ENCODE results near the gene FZD7. TPM values are rescaled to one million over a fixed set of nuclear protein-coding genes. Genes with fewer than 3 reads are reported as not detected.

Gene FZD7
- total and polyA plus RNA-seq, 4 donors = 3.9 to 31.7 (median 8.3) TPM

DNA sequence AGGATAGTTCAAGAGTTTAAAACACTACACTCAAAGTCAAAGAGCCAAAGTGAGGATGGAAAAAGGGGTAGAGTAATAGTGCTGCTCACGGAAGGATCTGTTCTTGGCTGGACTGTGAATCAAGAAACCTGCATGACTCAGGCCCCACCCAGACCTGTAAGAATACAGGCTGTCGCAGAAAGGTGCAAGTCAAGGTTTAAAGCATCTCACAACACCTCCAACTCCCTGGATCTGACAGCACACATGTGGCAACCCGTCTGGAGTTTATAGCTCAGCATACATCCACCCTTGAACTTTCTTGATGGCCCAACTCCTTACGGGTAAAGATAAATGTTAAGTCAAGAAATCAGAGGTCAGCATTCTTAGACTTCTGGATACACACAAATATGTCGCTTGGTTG is 45.7 kb downstream of the FZD7 start:
- WGBS, 2 donors = 82 to 87% methylated on average over 5 of the region's 5 CpGs
- no peaks in the 10 kb centered on the region for H3K36me3 ChIP-seq (ENCODE audit: control insufficient read depth in 4 of 4, insufficient read depth in 4 of 4, low read length in 4 of 4)
- no peaks in the 10 kb centered on the region for H3K9me3 ChIP-seq (ENCODE audit: control insufficient read depth in 4 of 4, insufficient read depth in 3 of 4, low read length in 3 of 4)
- DNase-seq (no peak), ATAC-seq (ENCODE audit: insufficient read depth, low FRiP score) (no peak)
- H3K9ac ChIP-seq (ENCODE audit: insufficient read depth in 1 of 2, low read length in 2 of 2) = no peak overlapping the region
- no peak overlapping the region for H3K27ac ChIP-seq (ENCODE audit: low read depth in 1 of 2, low read length in 1 of 2)
- TF ChIP-seq, protein P1, sequence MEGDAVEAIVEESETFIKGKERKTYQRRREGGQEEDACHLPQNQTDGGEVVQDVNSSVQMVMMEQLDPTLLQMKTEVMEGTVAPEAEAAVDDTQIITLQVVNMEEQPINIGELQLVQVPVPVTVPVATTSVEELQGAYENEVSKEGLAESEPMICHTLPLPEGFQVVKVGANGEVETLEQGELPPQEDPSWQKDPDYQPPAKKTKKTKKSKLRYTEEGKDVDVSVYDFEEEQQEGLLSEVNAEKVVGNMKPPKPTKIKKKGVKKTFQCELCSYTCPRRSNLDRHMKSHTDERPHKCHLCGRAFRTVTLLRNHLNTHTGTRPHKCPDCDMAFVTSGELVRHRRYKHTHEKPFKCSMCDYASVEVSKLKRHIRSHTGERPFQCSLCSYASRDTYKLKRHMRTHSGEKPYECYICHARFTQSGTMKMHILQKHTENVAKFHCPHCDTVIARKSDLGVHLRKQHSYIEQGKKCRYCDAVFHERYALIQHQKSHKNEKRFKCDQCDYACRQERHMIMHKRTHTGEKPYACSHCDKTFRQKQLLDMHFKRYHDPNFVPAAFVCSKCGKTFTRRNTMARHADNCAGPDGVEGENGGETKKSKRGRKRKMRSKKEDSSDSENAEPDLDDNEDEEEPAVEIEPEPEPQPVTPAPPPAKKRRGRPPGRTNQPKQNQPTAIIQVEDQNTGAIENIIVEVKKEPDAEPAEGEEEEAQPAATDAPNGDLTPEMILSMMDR (IDR thresholded peaks at IDR 0.05; ENCODE audit: control extremely low read depth, extremely low read depth) = no peak
- H3K27me3 ChIP-seq (ENCODE audit: control insufficient read depth in 3 of 3, insufficient read depth in 3 of 3, low read length in 2 of 3) = no peaks in the 10 kb centered on the region
- H3K4me3 ChIP-seq = no peak overlapping the region
- peaks cover 0 to 7% (median 4%) of the 10 kb centered on the region in 5 donors for H3K4me1 ChIP-seq (ENCODE audit: control insufficient read depth in 5 of 5, insufficient read depth in 5 of 5, low read length in 5 of 5)

DNA sequence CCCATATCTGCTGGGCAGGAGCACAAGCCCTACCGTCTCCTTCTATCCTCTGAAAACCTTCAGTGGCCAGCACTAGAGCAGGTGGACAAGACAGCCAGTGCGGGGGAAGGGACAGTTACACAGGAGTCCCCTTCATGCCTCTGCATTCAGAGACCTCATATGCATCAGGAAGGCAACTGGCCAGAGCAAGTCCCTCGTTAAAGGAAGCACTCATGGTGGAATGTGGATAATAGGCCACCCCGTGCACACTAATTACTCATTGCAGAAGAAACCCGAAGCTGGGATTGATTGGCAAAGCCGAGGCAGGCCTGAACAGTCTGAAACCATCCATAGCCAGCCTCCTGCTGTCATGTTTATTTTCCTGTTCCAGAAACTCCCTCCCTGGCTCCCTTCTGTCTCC is 50.6 kb downstream of the FZD7 start:
- Histone ChIP-seq H3K4me3 (no peak overlapping the region), H3K9me3 (ENCODE audit: control insufficient read depth in 4 of 4, insufficient read depth in 3 of 4, low read length in 3 of 4) (no peaks in the 10 kb centered on the region), H3K27ac (ENCODE audit: low read depth in 1 of 2, low read length in 1 of 2) (no peak overlapping the region), H3K36me3 (ENCODE audit: control insufficient read depth in 4 of 4, insufficient read depth in 4 of 4, low read length in 4 of 4) (no peaks in the 10 kb centered on the region), H3K4me1 (ENCODE audit: control insufficient read depth in 5 of 5, insufficient read depth in 5 of 5, low read length in 5 of 5) (peaks cover 0 to 20% (median 4%) of the 10 kb centered on the region in 5 donors), H3K27me3 (ENCODE audit: control insufficient read depth in 3 of 3, insufficient read depth in 3 of 3, low read length in 2 of 3) (no peaks in the 10 kb centered on the region), H3K9ac (ENCODE audit: insufficient read depth in 1 of 2, low read length in 2 of 2) (no peak overlapping the region)
- ATAC-seq (ENCODE audit: insufficient read depth, low FRiP score) (no peak), DNase-seq (peak in 2 of 3 donors; percentile 41 to 76)
- TF ChIP-seq, protein P1 (IDR thresholded peaks at IDR 0.05; ENCODE audit: control extremely low read depth, extremely low read depth) = no peak
- 60 to 81% methylated on average over 6 of the region's 6 CpGs for WGBS, 2 donors

Other genes with a start within 250 kb of the FZD7 start
- gene CDK15, start 227.3 kb upstream of the FZD7 start, total RNA-seq = 1 to 10 TPM in 1 of 2 donors, under 1 TPM in 1; 0.11 to 2.3 TPM
- under 1 TPM; 0.07 to 0.12 TPM for gene CDK15, start 227.3 kb upstream of the FZD7 start, polyA plus RNA-seq
- 1 to 10 TPM; 5.3 to 8.5 TPM for gene KIAA2012, start 39.4 kb downstream of the FZD7 start, total RNA-seq
- 1 to 10 TPM in 1 of 2 donors, under 1 TPM in 1; 0.69 to 1.8 TPM for gene KIAA2012, start 39.4 kb downstream of the FZD7 start, polyA plus RNA-seq
- 10 to 100 TPM; 59.9 to 99.6 TPM for gene SUMO1, start 204.7 kb downstream of the FZD7 start, total RNA-seq
- gene SUMO1, start 204.7 kb downstream of the FZD7 start, polyA plus RNA-seq = 100 to 1,000 TPM in 1 of 2 donors, 10 to 100 TPM in 1; 66.7 to 105 TPM
- 10 to 100 TPM; 59.1 to 77.0 TPM for gene NOP58, start 231.9 kb downstream of the FZD7 start, total RNA-seq
- gene NOP58, start 231.9 kb downstream of the FZD7 start, polyA plus RNA-seq = 100 to 1,000 TPM in 1 of 2 donors, 10 to 100 TPM in 1; 48.1 to 113 TPM